VCaP (cell line): ENCODE data around the gene SBNO2.

Experiments
- H3K27ac ChIP-seq: fragments of 450-650 bp; 2 replicates; pipeline ENCODE4 v1.5.1; 2017
- CTCF ChIP-seq: fragments of 450-650 bp; conservative IDR thresholded peaks from 2 replicates; pipeline ENCODE4 v1.5.1; 2017; ENCODE audit warnings: mild to moderate bottlenecking, moderate library complexity

The SBNO2 gene

GRCh38 chr19:1123381-1123780, 50.7 kb downstream of the SBNO2 start:
- TF ChIP-seq CTCF: no peak
- H3K27ac ChIP-seq: no peak overlapping the region

DNA sequence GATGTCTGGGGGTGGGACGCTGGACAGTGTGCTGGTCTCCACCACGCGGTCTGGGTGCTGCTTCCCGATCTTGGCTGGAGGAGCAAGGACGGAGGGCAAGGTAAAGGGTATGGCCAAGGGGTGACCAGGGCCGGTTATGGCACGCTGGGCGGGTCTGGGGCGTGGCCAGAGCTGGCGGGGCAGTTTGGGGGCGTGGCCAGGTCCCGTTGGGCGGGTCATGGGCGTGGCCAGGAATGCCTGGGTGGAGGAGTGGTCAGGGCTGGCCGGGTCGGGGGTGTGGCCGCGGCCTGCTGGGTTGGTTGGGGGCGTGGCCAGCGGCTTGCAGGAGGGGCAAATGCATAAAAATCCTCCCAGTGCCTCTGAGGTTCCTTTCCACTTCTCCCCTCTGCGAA, 51.1 kb downstream of the SBNO2 start:
- no peak overlapping the region for H3K27ac ChIP-seq
- no peak for TF ChIP-seq CTCF

DNA sequence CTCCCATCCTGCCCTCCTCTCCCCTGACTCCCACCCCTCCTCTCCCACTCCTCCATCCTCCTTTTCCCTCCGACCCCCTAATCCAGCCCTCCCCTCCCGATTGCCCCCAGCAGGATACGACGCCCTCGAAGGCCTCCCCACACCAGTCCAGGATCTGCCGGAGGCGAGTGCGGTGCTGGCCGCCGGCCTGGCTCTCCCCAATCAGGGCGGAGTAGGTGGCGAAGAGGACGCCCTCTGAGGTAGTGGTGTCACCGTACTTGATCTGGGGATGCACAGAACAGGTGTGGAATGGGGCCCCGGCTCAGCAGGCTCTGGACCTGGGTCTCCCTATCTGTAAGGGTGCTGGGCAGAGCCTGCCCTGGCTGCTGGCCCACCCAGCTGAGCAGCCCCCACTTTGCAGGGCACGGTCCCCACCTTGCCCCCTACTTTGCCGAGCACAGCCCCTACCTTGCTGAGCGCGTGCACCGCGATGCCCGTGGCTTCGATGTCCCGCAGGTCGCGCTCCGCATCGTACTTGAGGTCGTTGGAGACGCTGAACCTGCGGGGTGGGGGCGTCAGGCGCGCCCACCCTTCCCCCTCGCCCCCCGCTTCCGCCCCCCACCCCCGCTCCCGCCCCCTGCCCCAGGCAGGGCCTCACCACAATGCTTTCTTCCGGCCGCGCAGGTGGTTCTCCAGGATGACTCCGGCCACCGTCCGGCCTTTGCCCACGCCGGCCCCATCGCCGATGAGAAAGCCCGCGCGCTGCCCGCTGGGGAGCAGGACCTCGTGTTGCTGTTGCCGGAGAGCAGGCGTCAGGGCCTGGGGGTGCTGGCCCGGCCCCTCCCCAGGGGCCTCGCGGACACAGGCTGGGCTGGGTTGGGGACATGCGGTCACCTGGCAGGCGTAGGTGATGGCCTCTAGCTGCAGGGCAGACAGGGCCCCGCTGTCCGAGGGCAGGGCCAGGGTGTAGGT, 51.8 kb downstream of the SBNO2 start:
- H3K27ac ChIP-seq: no peak overlapping the region
- TF ChIP-seq CTCF: no peak

DNA sequence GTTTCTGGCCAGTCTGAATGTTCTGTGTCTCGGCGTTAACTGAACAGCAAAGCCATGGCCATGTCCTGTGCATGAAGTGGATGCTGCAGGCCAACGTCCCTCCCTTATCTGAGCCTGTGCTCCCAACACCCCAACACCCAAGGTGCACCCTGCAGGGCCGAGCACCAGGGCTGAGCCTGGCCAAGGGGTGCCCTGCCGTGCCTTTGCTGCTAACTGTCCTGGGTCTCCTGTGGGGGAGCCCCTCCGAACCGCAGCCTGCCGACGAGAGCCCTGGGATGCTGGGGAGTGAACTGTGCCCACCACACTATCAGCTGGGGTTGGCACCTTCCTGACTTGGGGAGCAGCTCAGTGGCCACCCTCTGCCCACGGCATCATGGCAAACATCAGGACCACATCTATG, 52.7 kb downstream of the SBNO2 start:
- TF ChIP-seq CTCF: no peak
- no peak overlapping the region for H3K27ac ChIP-seq

GRCh38 chr19:1119475-1120217, 54.4 kb downstream of the SBNO2 start:
- no peak for TF ChIP-seq CTCF
- no peak overlapping the region for H3K27ac ChIP-seq

DNA sequence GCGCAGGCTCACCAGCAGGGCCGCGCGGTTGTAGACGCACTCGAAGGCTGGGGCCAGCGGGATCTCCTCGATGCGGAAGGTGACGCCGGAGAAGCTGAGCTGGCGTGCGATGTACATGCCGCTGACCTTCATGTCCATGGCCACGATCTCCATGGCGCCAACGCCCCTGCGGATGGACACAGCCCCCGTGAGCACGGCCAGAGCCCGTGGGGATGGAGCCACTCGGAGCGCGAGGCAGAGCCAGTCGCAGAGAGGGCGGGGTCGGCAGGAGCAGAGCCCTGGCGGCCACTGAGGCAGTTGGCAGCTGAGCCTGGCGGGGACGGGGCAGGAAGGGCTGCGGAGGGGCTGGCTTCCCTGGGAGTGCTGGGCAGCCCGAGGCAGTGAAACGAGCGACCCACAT, 55.1 kb downstream of the SBNO2 start:
- no peak overlapping the region for H3K27ac ChIP-seq
- TF ChIP-seq CTCF: no peak

- no peak for TF ChIP-seq CTCF
- H3K27ac ChIP-seq: no peak overlapping the region
These were observed 56.4 kb downstream of the SBNO2 start for GRCh38 chr19:1117654-1118053.
